ENCODE measurements around the gene MRPS24.

DNA sequence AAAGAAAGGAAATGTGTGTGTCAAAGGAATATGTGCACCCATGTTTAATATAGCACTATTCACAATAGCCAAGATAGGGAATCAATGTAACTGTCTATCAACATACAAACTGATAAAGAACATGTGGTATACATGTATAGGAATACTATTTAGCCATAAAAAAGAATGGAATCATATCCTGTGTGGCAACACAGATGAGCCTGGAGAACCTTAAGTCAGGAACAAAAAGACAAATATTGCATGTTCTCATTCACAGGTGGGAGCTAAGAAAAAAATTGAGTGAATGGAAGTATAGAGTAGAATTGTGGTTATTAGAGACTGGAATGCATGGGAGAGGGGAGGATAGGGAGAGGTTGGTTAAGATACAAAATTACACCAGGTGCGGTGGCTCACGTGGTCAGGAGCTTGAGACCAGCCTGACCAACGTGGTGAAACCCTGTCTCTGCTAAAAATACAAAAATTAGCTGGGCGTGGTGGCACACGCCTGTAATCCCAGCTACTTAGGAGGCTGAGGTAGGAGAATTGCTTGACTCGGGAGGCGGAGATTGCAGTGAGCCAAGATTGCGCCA, 26.6 kb upstream of the MRPS24 start:
- TF ChIP-seq, protein P1, sequence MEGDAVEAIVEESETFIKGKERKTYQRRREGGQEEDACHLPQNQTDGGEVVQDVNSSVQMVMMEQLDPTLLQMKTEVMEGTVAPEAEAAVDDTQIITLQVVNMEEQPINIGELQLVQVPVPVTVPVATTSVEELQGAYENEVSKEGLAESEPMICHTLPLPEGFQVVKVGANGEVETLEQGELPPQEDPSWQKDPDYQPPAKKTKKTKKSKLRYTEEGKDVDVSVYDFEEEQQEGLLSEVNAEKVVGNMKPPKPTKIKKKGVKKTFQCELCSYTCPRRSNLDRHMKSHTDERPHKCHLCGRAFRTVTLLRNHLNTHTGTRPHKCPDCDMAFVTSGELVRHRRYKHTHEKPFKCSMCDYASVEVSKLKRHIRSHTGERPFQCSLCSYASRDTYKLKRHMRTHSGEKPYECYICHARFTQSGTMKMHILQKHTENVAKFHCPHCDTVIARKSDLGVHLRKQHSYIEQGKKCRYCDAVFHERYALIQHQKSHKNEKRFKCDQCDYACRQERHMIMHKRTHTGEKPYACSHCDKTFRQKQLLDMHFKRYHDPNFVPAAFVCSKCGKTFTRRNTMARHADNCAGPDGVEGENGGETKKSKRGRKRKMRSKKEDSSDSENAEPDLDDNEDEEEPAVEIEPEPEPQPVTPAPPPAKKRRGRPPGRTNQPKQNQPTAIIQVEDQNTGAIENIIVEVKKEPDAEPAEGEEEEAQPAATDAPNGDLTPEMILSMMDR (optimal IDR thresholded peaks at IDR 0.05 in 1 of 3, IDR thresholded peaks at IDR 0.05 in 1 of 3, conservative IDR thresholded peaks at IDR 0.05 in 1 of 3; ENCODE audit: extremely low read depth in 1 of 3, insufficient read depth in 2 of 3, low read length in 3 of 3), result no peak
- no peak for TF ChIP-seq EZH2 (IDR thresholded peaks at IDR 0.05; ENCODE audit: low read length)
